ENCODE data around the gene CBFA2T3.

Gene CBFA2T3

GRCh38 chr16:88971371-88972097 is 5.5 kb downstream of the CBFA2T3 start:
- TF ChIP-seq, protein P1, sequence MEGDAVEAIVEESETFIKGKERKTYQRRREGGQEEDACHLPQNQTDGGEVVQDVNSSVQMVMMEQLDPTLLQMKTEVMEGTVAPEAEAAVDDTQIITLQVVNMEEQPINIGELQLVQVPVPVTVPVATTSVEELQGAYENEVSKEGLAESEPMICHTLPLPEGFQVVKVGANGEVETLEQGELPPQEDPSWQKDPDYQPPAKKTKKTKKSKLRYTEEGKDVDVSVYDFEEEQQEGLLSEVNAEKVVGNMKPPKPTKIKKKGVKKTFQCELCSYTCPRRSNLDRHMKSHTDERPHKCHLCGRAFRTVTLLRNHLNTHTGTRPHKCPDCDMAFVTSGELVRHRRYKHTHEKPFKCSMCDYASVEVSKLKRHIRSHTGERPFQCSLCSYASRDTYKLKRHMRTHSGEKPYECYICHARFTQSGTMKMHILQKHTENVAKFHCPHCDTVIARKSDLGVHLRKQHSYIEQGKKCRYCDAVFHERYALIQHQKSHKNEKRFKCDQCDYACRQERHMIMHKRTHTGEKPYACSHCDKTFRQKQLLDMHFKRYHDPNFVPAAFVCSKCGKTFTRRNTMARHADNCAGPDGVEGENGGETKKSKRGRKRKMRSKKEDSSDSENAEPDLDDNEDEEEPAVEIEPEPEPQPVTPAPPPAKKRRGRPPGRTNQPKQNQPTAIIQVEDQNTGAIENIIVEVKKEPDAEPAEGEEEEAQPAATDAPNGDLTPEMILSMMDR (IDR thresholded peaks at IDR 0.05; ENCODE audit: low read depth, low read length): no peak
- no peak for DNase-seq (ENCODE audit: extremely low read depth, low read depth)

GRCh38 chr16:88970539-88971065 is 6.4 kb downstream of the CBFA2T3 start:
- no peak for DNase-seq (ENCODE audit: extremely low read depth, low read depth)
- TF ChIP-seq, protein P1 (IDR thresholded peaks at IDR 0.05; ENCODE audit: low read depth, low read length): no peak

GRCh38 chr16:88970050-88970449 is 7.0 kb downstream of the CBFA2T3 start:
- no peak for DNase-seq (ENCODE audit: extremely low read depth, low read depth)
- TF ChIP-seq, protein P1 (IDR thresholded peaks at IDR 0.05; ENCODE audit: low read depth, low read length): no peak

GRCh38 chr16:88969361-88969831 is 7.6 kb downstream of the CBFA2T3 start:
- TF ChIP-seq, protein P1 (IDR thresholded peaks at IDR 0.05; ENCODE audit: low read depth, low read length): no peak
- no peak for DNase-seq (ENCODE audit: extremely low read depth, low read depth)

DNA sequence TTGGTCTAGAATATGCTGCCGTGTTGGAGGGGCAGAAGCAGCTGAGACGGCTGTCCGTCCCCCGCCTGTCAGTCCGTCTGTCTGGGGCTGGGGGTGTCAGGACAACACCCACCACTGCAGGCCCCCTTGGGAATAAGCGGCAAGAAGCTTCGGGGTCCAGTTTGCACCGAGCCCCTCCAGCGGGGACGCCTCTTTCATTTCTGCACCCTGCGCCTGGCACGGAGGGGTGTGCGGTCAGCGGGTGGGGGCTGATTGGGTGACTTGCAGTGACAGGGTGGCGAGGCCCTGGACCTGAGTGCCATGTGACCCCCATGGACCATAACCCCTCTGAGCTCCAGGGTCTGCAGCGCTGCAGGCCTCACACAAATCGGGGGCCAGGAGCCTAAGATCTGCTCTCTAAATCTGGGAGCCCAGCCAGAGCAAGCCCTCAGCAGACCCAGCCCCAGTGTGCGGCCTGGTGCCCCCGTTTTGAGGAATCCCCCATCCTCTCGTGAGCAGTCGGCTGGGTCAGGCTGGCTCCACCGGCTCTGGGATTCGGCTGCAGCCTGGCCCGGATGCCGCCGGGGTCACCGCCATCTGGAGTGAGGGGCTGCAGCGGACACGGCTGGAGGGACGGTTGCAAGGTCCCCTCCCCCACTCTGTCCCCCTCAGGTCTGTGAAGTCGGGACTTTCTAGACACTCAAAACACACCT is 8.3 kb downstream of the CBFA2T3 start:
- TF ChIP-seq, protein P1 (IDR thresholded peaks at IDR 0.05; ENCODE audit: low read depth, low read length): no peak
- DNase-seq (ENCODE audit: extremely low read depth, low read depth): no peak

- no peak for DNase-seq (ENCODE audit: extremely low read depth, low read depth)
- TF ChIP-seq, protein P1 (IDR thresholded peaks at IDR 0.05; ENCODE audit: low read depth, low read length): no peak
Observed at GRCh38 chr16:88967830-88968588, 9.0 kb downstream of the CBFA2T3 start.

Data from AG09319 (cell line).